Activated B cell treated with CpG ODN at 0.5 μM for 24 hours (primary cell): Measurements from ENCODE around the gene ARID5A. TPM values are rescaled to one million over a fixed set of nuclear protein-coding genes. Genes with fewer than 3 reads are reported as not detected.

Experiments used
- ATAC-seq: fragments of 200-7000 bp; cut with Tn5 transposase; one replicate; pipeline ENCODE4 v1.10.0; 2021; ENCODE audit warnings: low read depth, mild to moderate bottlenecking, moderate library complexity
- CTCF ChIA-PET: fragments of 350-600 bp; sonication (Branson Sonifier 250); formaldehyde crosslinking; loops from one replicate; lab custom pipeline; 2021; ENCODE audit warnings: antibody characterized with exemption; lab: Charles Lee
- POLR2A ChIA-PET: fragments of 350-600 bp; sonication (Branson Sonifier 250); formaldehyde crosslinking; loops from one replicate; lab custom pipeline; 2021; ENCODE audit warnings: antibody characterized with exemption; lab: Charles Lee
- DNase-seq: peaks from one replicate; pipeline ENCODE4 v3.0.0; 2022
- H3K27ac Mint-ChIP-seq: one replicate; pipeline ENCODE4 v1.8.0; 2020; ENCODE audit warnings: mixed read lengths
- H3K27me3 Mint-ChIP-seq: one replicate; pipeline ENCODE4 v1.8.0; 2021; ENCODE audit warnings: mixed read lengths
- H3K36me3 Mint-ChIP-seq: one replicate; pipeline ENCODE4 v1.8.0; 2021; ENCODE audit warnings: low read depth, mixed read lengths
- H3K4me1 Mint-ChIP-seq: one replicate; pipeline ENCODE4 v1.8.0; 2021; ENCODE audit warnings: mixed read lengths
- H3K4me3 Mint-ChIP-seq: one replicate; pipeline ENCODE4 v1.8.0; 2020; ENCODE audit warnings: mild to moderate bottlenecking, mixed read lengths
- H3K9me3 Mint-ChIP-seq: one replicate; pipeline ENCODE4 v1.8.0; 2020; ENCODE audit warnings: mixed read lengths
- intact Hi-C: fragments of 100-400 bp; cut with micrococcal nuclease; formaldehyde crosslinking; loops from one replicate; pipeline ENCODE4 v1.15.1; 2024
- total RNA-seq: library from RNA; stranded (reverse); gene quantifications from 2 replicates; pipeline ENCODE4 v1.2.3, GENCODE V29; 2022
- TF ChIP-seq, protein P1 (sequence below): fragments of 200-600 bp; IDR thresholded peaks from one replicate; pipeline ENCODE4 v1.8.0; 2022; ENCODE audit warnings: antibody characterized with exemption, mild to moderate bottlenecking

Gene ARID5A
- total RNA-seq, 1 donor from 2014 or later: 83.5 TPM

DNA sequence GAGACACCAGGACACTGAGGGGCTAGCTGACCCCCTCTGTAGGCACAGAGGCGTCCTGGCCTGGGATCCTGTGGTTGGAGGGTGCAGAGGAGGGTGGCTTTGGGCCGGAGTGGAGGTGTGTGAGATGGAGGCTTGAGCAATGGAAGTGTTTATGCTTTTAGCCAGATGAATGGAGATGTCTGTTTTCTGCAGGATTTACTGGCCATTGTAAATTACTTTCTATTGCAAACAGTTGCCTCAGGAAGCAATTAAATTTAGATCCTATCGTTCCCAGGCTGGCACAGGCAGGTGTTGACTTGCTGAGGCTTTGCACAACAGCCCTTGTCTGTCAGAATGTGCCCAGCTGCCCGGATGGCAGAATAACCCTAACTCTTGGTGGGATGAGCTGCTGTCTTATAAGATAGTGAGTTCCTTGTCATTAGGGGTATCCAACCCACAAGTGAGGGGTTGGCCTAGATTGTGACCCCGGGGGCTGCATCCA is 1.8 kb upstream of the ARID5A start:
- CTCF ChIA-PET: interaction anchor here (1.1 kb wide), 1 partner anchor 26 kb away, joined by 6 read pairs; no protein-coding TSS in a partner anchor
- POLR2A ChIA-PET: interaction anchor here (0.8 kb wide), 1 partner anchor 200 kb away, joined by 4 read pairs; the partner anchor contains the start of gene NCAPH
- Mint-ChIP-seq H3K27me3 (no peaks in the 10 kb centered on the region), H3K36me3 (peaks cover 8% of the 10 kb centered on the region), H3K4me3 (no peak overlapping the region), H3K4me1 (peaks cover 64% of the 10 kb centered on the region), H3K9me3 (no peaks in the 10 kb centered on the region), H3K27ac (no peak overlapping the region)
- TF ChIP-seq, protein P1, sequence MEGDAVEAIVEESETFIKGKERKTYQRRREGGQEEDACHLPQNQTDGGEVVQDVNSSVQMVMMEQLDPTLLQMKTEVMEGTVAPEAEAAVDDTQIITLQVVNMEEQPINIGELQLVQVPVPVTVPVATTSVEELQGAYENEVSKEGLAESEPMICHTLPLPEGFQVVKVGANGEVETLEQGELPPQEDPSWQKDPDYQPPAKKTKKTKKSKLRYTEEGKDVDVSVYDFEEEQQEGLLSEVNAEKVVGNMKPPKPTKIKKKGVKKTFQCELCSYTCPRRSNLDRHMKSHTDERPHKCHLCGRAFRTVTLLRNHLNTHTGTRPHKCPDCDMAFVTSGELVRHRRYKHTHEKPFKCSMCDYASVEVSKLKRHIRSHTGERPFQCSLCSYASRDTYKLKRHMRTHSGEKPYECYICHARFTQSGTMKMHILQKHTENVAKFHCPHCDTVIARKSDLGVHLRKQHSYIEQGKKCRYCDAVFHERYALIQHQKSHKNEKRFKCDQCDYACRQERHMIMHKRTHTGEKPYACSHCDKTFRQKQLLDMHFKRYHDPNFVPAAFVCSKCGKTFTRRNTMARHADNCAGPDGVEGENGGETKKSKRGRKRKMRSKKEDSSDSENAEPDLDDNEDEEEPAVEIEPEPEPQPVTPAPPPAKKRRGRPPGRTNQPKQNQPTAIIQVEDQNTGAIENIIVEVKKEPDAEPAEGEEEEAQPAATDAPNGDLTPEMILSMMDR: no peak
- intact Hi-C loops: loop anchor here (5.0 kb wide), 6 partner anchors 197 to 387 kb away; partner anchors contain the start of genes ANKRD39, CIAO1, DUSP2 and NCAPH
- no peak for ATAC-seq
- DNase-seq: no peak

DNA sequence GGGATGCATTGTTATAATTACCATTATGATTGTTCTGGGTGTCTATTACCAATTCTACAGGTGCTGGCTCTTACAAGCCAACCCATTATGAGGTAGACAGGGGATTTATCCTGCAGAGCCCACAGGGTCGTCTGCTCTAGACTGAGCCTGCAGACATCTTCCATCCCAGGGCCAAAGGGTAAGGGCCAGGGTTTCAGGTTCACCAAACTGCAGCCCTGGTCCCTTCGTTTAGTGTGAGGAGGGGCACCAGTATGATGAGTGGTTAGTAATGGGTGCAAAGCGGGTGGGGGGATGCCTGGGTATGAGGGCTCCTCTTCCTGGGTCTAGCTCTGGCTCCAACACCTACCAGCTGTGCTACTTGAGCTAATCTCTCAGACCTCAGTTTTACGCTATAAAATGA is 1.2 kb upstream of the ARID5A start:
- H3K4me3 Mint-ChIP-seq: no peak overlapping the region
- peaks cover 13% of the 10 kb centered on the region for H3K36me3 Mint-ChIP-seq
- H3K27me3 Mint-ChIP-seq: no peaks in the 10 kb centered on the region
- H3K9me3 Mint-ChIP-seq: no peaks in the 10 kb centered on the region
- POLR2A ChIA-PET: interaction anchor here (0.6 to 1.1 kb wide), 3 partner anchors 8 to 390 kb away, joined by 4 to 6 read pairs (median 4); partner anchors contain the start of genes DUSP2 and NCAPH
- H3K27ac Mint-ChIP-seq: no peak overlapping the region
- intact Hi-C loops: loop anchor here (5.0 kb wide), 6 partner anchors 198 to 388 kb away; partner anchors contain the start of genes ANKRD39, CIAO1, DUSP2 and NCAPH
- ATAC-seq (no peak), DNase-seq (no peak)
- CTCF ChIA-PET: no interaction called here
- TF ChIP-seq, protein P1: no peak
- H3K4me1 Mint-ChIP-seq: peaks cover 64% of the 10 kb centered on the region

DNA sequence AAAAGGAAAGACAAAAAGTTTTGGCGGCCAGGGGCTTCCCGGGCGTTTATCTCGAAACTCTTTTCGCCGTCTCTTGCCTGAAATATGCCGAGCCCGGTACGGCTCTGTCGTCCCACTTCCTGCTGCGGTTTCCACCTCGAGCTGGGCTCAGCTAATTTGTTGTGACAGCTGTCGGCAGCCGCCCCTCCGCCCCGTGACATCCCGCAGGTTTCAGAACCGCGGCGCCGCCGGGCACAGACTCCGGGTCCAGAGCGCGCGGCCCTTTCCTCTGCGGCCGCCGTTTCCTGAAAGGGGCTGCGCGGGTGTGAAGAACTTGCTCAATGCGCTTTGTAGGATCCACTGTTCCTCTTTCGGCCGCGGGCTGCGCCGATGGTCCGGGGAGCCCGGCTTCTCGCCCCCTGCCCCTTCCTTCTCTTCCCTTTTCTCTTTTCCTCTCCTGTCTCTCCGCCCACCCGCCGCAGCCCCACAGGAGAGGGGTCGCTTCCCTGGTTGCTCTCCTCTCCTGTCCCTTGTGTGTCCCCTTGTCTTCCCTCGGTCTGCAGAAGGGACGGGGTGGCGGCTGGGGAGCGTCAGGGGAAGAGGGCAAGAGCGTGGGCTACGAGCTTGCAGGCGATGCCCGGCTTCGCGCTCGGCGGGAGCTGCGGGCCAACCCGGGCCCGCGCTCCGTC is 648 bp downstream of the ARID5A start:
- peaks cover 49% of the 10 kb centered on the region for H3K4me1 Mint-ChIP-seq
- intact Hi-C loops: loop anchor here (2.0 to 5.0 kb wide), 9 partner anchors 28 to 390 kb away; partner anchors contain the start of genes ANKRD39, CIAO1, DUSP2 and NCAPH
- ATAC-seq: peak; percentile 46
- peaks cover 24% of the 10 kb centered on the region for H3K36me3 Mint-ChIP-seq
- ChIA-PET CTCF (interaction anchor here (2.6 to 4.4 kb wide), 2 partner anchors 8 to 17 kb away, joined by 11 to 34 read pairs; no protein-coding TSS in a partner anchor), POLR2A (interaction anchor here (0.5 to 5.6 kb wide), 14 partner anchors 9 to 1113 kb away, joined by 3 to 161 read pairs (median 4); partner anchors contain the start of genes CIAO1, DUSP2, KANSL3 and NCAPH)
- TF ChIP-seq, protein P1: no peak
- peak overlapping the region; percentile 90 for H3K27ac Mint-ChIP-seq
- peak overlapping the region; percentile 91 for H3K4me3 Mint-ChIP-seq
- peak; percentile 75 for DNase-seq
- H3K27me3 Mint-ChIP-seq: no peaks in the 10 kb centered on the region
- no peaks in the 10 kb centered on the region for H3K9me3 Mint-ChIP-seq

DNA sequence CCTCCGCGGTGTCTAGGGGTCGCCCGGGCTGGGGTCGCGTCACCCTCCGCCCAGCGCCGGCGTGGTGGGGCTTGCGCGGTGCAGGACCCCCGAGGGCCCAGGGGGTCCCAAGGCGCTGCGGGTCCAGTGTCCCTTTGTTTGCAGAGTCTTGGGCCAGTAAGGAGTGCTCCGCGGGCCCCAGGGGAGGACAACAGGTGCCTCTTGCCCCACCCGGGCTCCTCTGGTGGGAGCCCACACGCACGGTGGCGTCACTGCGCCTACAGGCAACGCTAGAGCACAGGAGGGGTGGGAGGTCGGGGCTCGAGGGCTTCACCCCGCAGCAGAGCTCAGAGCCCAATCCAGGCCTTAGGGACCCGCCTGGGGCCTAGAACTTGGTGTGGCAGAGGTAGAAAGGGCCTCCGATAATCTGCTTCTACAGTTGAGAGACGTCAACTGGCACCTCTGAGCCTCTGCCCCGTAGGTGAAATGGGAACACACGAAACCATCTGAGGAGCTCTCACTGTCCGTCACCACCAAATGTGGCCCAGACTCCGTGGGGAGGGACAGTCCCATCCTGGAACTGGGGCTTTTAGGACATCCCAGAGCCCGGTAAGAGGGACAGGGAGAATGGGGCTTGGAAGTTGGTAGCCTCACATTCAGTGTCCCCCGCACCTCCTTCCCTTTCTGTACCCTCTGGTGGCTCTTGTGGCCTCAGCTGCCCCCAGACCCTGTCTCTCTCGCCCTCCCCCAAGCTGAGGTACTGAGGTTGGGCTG is 1.4 kb downstream of the ARID5A start:
- DNase-seq: peak; percentile 51
- intact Hi-C loops: loop anchor here (1.0 to 5.0 kb wide), 12 partner anchors 13 to 391 kb away; partner anchors contain the start of genes ANKRD39, CIAO1, DUSP2 and NCAPH
- Mint-ChIP-seq H3K4me1 (peaks cover 46% of the 10 kb centered on the region), H3K27ac (peak overlapping the region; percentile 86), H3K36me3 (peaks cover 29% of the 10 kb centered on the region), H3K27me3 (no peaks in the 10 kb centered on the region), H3K9me3 (no peaks in the 10 kb centered on the region), H3K4me3 (peak overlapping the region; percentile 91)
- POLR2A ChIA-PET: interaction anchor here (0.6 to 5.6 kb wide), 11 partner anchors 9 to 412 kb away, joined by 3 to 161 read pairs (median 5); partner anchors contain the start of genes CIAO1, DUSP2, KANSL3 and NCAPH
- TF ChIP-seq, protein P1: no peak
- ATAC-seq: peak; percentile 20
- CTCF ChIA-PET: interaction anchor here (0.8 to 4.4 kb wide), 6 partner anchors 9 to 263 kb away, joined by 3 to 34 read pairs (median 6); no protein-coding TSS in a partner anchor
